Measurements from ENCODE around the gene FCHO1.

FCHO1 gene, protein sequence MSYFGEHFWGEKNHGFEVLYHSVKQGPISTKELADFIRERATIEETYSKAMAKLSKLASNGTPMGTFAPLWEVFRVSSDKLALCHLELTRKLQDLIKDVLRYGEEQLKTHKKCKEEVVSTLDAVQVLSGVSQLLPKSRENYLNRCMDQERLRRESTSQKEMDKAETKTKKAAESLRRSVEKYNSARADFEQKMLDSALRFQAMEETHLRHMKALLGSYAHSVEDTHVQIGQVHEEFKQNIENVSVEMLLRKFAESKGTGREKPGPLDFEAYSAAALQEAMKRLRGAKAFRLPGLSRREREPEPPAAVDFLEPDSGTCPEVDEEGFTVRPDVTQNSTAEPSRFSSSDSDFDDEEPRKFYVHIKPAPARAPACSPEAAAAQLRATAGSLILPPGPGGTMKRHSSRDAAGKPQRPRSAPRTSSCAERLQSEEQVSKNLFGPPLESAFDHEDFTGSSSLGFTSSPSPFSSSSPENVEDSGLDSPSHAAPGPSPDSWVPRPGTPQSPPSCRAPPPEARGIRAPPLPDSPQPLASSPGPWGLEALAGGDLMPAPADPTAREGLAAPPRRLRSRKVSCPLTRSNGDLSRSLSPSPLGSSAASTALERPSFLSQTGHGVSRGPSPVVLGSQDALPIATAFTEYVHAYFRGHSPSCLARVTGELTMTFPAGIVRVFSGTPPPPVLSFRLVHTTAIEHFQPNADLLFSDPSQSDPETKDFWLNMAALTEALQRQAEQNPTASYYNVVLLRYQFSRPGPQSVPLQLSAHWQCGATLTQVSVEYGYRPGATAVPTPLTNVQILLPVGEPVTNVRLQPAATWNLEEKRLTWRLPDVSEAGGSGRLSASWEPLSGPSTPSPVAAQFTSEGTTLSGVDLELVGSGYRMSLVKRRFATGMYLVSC

GRCh38 chr19:17751103-17751911, at the start of gene FCHO1:
FCHO1 (plus strand) TSS chr19:17751477; CDS start chr19:17755165, 3,688 bp downstream.
- DNase-seq: no peak

GRCh38 chr19:17703824-17704463, 47.3 kb upstream of the FCHO1 start:
- DNase-seq: peak in 1 of 2 experiments; percentile 16

DNA sequence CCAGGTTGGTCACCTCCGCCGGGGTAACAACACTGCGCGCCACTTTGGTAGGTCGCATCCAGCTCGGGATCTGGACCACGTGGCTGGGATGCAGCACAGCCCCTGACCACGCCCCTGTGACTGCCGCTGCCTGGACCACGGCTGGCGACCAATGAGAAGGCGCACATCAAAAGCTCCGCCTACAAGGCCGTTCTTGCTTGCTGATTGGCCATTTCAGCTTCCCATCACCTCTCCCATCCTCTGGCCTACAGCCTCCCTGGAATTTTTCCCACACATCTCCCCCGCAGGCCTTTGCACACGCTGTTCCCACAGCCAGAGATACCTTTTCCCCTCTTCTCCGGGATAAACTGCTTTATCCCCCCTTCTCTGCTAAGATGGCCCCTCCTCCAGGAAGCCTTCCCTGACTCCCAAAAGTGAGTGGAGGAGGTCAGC, 44.5 kb upstream of the FCHO1 start:
- DNase-seq: peak in 1 of 2 experiments; percentile 24

DNA sequence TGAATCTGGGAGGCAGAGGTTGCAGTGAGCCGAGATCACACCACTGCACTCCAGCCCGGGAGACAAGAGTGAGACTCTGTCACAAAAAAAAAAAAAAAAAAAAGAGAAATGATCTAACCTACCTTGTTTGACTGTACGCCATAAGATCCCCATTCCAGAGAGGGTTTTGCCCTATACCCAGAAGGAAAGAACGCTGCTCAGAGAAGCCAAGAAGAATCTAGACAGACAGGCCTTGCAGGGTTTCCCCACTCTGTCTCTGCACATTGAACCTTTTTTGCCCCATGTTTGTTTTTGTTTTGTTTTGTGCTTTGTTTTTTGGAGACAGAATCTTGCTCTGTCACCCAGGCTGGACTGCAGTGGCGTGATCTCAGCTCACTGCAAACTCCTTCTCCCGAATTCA, 39.4 kb upstream of the FCHO1 start:
- no peak for DNase-seq

- DNase-seq: no peak
Observed at GRCh38 chr19:17716309-17716929, 34.9 kb upstream of the FCHO1 start.

DNA sequence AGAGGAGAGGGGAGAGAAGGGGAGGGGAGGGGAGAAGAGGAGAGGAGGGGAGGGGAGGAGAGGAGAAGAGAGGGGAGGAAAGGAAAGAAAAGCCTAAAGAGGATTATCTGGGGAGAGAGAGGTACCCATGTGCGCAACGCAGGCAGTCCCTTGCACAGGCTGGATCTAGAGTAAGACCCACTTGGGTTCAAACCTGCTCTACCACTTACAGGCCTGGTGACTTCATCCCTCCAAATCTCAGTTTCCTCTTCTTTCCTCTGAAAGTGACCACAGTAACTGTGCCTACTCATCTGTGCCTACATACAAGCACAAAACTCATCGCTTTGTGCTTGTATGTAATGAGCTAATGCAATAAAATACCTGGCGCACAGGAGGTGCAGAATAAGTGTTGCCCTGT, 32.7 kb upstream of the FCHO1 start:
- no peak for DNase-seq

DNA sequence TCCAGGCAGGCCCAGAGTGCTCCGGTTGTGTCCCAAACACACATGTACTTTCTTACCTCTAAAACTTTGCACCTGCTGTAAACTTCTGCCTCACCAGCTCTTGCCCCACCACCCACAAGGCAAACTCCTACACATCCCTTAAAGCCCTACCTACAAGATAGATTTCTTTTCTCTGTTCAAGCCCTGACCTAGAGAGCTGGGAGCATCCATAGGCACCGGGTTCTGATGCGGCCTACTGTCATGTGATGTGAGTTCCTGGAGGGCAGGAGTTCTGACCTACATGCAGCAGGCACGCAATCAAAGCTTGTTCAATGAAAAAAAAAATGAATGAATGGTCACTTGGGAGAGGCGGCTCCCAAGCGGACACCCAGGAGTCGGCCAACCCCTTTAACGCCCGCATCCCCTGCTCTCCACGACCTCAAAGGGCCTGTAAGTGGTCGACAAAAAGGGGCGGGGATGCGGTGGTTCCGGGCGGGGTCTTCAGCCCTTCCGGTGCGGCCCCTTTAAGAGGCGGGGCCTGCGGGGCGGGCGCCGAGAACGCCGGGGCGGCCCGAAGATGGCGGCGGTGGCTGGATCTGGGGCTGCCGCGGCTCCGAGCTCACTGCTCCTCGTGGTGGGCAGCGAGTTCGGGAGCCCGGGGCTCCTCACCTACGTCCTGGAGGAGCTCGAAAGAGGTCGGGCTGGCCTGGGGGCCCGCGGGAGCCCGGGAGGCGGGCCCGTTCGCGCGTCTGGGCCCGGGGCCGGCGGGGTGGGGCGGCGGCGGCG, 32.1 kb upstream of the FCHO1 start, which contains the start of gene MAP1S:
Gene MAP1S (plus strand): TSS at position 534 of the 765 bp plus-strand sequence. CDS start 23 bp downstream, at position 557.
- DNase-seq: peak; percentile 67 to 70

- no peak for DNase-seq
Observed at GRCh38 chr19:17719730-17720400, 31.4 kb upstream of the FCHO1 start.

DNA sequence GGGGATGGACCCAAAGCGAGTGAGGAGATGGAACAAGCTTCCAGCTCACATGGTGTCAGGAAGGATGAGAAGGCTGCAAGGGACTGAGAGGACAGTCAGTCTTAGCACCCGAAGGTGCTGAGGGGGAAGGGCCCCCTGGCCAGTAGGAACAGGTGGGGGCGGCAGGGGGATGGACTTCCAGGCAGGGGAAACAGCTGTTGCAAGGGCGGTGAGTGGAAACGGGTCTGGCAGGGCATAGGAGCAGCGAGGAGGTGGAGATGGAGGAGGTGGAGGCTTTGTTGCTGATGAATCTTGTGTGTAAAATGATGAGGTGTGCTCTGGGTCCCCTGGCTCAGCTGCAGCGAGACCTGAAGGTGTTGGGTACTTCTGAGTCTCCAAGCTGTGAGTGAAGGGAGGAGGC, 30.8 kb upstream of the FCHO1 start:
- DNase-seq: no peak

DNA sequence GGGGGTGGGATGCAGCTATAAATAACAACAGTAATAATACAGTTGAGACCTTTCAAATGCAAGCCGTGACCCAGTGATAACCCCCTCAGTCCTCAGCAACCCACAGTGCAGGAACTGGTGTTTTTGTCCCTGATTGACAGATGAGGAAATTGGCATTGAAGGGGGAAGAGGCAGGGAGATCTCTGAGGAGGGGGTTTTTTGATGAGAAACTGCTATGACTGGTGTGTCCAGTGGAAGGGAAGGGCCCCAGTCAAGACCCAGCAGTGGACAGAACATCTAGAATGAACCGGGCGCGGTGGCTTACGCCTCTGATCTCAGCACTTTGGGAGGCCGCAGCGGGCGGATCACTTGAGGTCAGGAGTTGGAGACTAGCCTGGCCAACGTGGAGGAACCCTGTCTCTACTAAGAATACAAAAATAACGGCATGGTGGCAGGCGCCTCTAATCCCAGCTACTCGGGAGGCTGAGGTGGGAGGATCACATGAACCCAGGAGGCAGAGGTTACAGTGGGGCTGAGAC, 30.1 kb upstream of the FCHO1 start:
- no peak for DNase-seq

DNA sequence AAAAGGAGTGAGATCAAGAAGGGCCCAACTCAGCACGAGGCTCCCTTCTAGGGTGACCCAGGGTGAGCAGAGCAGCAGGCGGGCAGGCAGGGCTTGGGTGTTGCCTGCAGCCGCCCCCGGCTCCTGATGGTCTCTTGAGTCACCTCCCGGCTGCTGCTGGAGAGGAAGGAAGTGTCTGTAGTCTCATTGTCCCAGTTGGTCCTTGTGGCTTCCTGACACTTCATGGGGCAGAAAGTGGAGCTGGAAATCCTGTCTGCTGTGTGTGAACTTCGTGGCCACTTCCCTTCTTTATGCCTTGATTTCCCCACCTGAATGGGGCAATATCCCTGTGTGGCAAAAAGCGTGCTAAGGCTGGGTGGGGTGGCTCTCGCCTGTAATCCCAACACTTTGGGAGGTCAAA, 29.5 kb upstream of the FCHO1 start:
- DNase-seq: no peak

- DNase-seq: no peak
Observed at GRCh38 chr19:17722655-17723240, 28.5 kb upstream of the FCHO1 start.

- DNase-seq: no peak
Observed at GRCh38 chr19:17724655-17725054, 26.6 kb upstream of the FCHO1 start.

- DNase-seq: no peak
Observed at GRCh38 chr19:17725422-17726078, 25.7 kb upstream of the FCHO1 start.

DNA sequence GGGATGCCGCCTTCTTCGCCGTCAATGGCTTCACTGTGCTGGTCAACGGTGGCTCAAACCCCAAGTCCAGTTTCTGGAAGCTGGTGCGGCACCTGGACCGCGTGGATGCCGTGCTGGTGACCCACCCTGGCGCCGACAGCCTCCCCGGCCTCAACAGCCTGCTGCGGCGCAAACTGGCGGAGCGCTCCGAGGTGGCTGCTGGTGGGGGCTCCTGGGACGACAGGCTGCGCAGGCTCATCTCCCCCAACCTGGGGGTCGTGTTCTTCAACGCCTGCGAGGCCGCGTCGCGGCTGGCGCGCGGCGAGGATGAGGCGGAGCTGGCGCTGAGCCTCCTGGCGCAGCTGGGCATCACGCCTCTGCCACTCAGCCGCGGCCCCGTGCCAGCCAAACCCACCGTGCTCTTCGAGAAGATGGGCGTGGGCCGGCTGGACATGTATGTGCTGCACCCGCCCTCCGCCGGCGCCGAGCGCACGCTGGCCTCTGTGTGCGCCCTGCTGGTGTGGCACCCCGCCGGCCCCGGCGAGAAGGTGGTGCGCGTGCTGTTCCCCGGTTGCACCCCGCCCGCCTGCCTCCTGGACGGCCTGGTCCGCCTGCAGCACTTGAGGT, 25.0 kb upstream of the FCHO1 start:
- no peak for DNase-seq

- DNase-seq: no peak
Observed at GRCh38 chr19:17726964-17727773, 24.1 kb upstream of the FCHO1 start.

DNA sequence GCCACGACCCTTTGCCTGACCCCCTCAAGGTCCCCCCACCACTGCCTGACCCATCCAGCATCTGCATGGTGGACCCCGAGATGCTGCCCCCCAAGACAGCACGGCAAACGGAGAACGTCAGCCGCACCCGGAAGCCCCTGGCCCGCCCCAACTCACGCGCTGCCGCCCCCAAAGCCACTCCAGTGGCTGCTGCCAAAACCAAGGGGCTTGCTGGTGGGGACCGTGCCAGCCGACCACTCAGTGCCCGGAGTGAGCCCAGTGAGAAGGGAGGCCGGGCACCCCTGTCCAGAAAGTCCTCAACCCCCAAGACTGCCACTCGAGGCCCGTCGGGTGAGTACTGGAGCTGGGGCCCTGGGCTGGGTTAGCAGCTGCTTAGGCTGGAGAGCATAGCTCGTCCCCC, 23.4 kb upstream of the FCHO1 start:
- DNase-seq: no peak

DNA sequence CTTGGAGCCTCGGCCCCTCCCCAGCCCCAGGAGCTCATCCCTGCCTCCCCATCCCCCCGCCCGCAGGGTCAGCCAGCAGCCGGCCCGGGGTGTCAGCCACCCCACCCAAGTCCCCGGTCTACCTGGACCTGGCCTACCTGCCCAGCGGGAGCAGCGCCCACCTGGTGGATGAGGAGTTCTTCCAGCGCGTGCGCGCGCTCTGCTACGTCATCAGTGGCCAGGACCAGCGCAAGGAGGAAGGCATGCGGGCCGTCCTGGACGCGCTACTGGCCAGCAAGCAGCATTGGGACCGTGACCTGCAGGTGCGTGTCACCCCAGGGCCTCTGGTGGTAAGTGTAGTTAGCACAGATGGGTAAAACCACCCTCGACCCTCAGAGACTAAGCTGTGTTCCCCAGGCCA, 18.1 kb upstream of the FCHO1 start:
- DNase-seq: no peak

Data from SHP77 (cell line).